Tibial nerve (tissue), 4 donors: ENCODE results near the gene SMS. TPM values are rescaled to one million over a fixed set of nuclear protein-coding genes. Genes with fewer than 3 reads are reported as not detected.

Experiments used
- DNase-seq, 2 donors: peaks; one replicate each; pipeline ENCODE4 v3.0.0-alpha.2; 2019; ENCODE audit warnings: low spot score in 2 of 2
- H3K27ac ChIP-seq, 4 donors: fragments of 200-600 bp; sonication (generic) in 3 of 4; one replicate each; pipeline ENCODE4 v1.5.1; 2017 to 2019; ENCODE audit warnings: mild to moderate bottlenecking in 1 of 4
- H3K27me3 ChIP-seq, 2 donors: fragments of 200-600 bp; sonication (generic) in 1 of 2; one replicate each; pipeline versions ENCODE4 v1.5.1 to v1.6.0; 2017 to 2019
- H3K36me3 ChIP-seq, 3 donors: fragments of 200-600 bp; sonication (generic); one replicate each; pipeline ENCODE4 v1.5.1; 2018 to 2019
- H3K4me1 ChIP-seq, 4 donors: fragments of 200-600 bp; sonication (generic) in 3 of 4; one replicate each; pipeline ENCODE4 v1.5.1; 2017 to 2019
- H3K4me3 ChIP-seq, 4 donors: fragments of 200-600 bp; sonication (generic) in 3 of 4; one replicate each; pipeline ENCODE4 v1.5.1; 2017 to 2019; ENCODE audit warnings: mild to moderate bottlenecking in 1 of 4, moderate library complexity in 1 of 4
- H3K9me3 ChIP-seq, 4 donors: fragments of 200-600 bp; sonication (generic) in 3 of 4; one replicate each; pipeline ENCODE4 v1.5.1; 2017 to 2019
- CTCF ChIP-seq, 5 experiments: fragments of 200-600 bp in 3 of 5; fragments of 450-650 bp in 2 of 5; sonication (generic) in 3 of 5; IDR thresholded peaks; one replicate each; pipeline ENCODE4 v1.5.1; 2016 to 2019; ENCODE audit warnings: antibody characterized with exemption in 5 of 5, mild to moderate bottlenecking in 3 of 5, moderate library complexity in 2 of 5
- EP300 ChIP-seq, 2 donors: sonication (generic); formaldehyde crosslinking; IDR thresholded peaks; one replicate each; pipeline ENCODE4 v1.6.1; 2017; ENCODE audit warnings: antibody characterized with exemption in 2 of 2, mild to moderate bottlenecking in 1 of 2
- POLR2A ChIP-seq, 2 donors: fragments of 450-650 bp; IDR thresholded peaks; one replicate each; pipeline ENCODE4 v1.6.1; 2017; ENCODE audit warnings: antibody characterized with exemption in 2 of 2, mild to moderate bottlenecking in 2 of 2, moderate library complexity in 2 of 2
- WGBS, 2 donors: methylation state at CpG; one replicate each; pipeline ENCODE4 v1.1.5; 2018; 5-methylcytosine and 5-hydroxymethylcytosine counted together
- total RNA-seq, 4 donors: library from RNA; depleted of rRNA; stranded (reverse); fragments of >200 nt; gene quantifications; one replicate each; pipeline ENCODE4 v1.1.0, GENCODE V29; 2016

The SMS gene
- total RNA-seq, 4 donors from 2014 or later, result 19.9 to 36.7 (median 24.7) TPM

- Histone ChIP-seq H3K27ac (no peak overlapping the region), H3K9me3 (no peaks in the 10 kb centered on the region), H3K4me1 (peaks cover 0 to 17% (median 0%) of the 10 kb centered on the region in 4 donors), H3K4me3 (no peak overlapping the region), H3K27me3 (no peaks in the 10 kb centered on the region), H3K36me3 (no peaks in the 10 kb centered on the region)
- 90 to 97% methylated on average over 7 of the region's 7 CpGs for WGBS, 2 donors
- no peak for DNase-seq
- TF ChIP-seq POLR2A (IDR thresholded peaks at IDR 0.05) (no peak), EP300 (IDR thresholded peaks at IDR 0.05) (no peak), CTCF (IDR thresholded peaks at IDR 0.05) (no peak)
These were observed 16.3 kb downstream of the SMS start for GRCh38 chrX:21956783-21957182.

GRCh38 chrX:21958187-21958586 is 17.7 kb downstream of the SMS start:
- WGBS, 2 donors, result 85 to 90% methylated on average over 8 of the region's 8 CpGs
- no peak for DNase-seq
- peaks cover 0 to 30% (median 0%) of the 10 kb centered on the region in 4 donors for H3K4me1 ChIP-seq
- H3K9me3 ChIP-seq, result no peaks in the 10 kb centered on the region
- TF ChIP-seq POLR2A (IDR thresholded peaks at IDR 0.05) (no peak), EP300 (IDR thresholded peaks at IDR 0.05) (no peak), CTCF (IDR thresholded peaks at IDR 0.05) (no peak)
- no peak overlapping the region for H3K4me3 ChIP-seq
- H3K36me3 ChIP-seq, result no peaks in the 10 kb centered on the region
- H3K27me3 ChIP-seq, result no peaks in the 10 kb centered on the region
- H3K27ac ChIP-seq, result no peak overlapping the region

GRCh38 chrX:21958916-21959315 is 18.4 kb downstream of the SMS start:
- Histone ChIP-seq H3K9me3 (no peaks in the 10 kb centered on the region), H3K27me3 (peaks cover 0 to 2% of the 10 kb centered on the region in 2 donors), H3K36me3 (no peaks in the 10 kb centered on the region), H3K27ac (no peak overlapping the region), H3K4me3 (no peak overlapping the region), H3K4me1 (peaks cover 0 to 35% (median 0%) of the 10 kb centered on the region in 4 donors)
- 74 to 90% methylated on average over 4 of the region's 4 CpGs for WGBS, 2 donors
- TF ChIP-seq CTCF (IDR thresholded peaks at IDR 0.05) (no peak), POLR2A (IDR thresholded peaks at IDR 0.05) (no peak), EP300 (IDR thresholded peaks at IDR 0.05) (no peak)
- DNase-seq, result no peak

GRCh38 chrX:21959362-21960051 is 19.0 kb downstream of the SMS start:
- 75 to 76% methylated on average over 12 of the region's 12 CpGs for WGBS, 2 donors

GRCh38 chrX:21960569-21961541 is 20.3 kb downstream of the SMS start:
- Histone ChIP-seq H3K36me3 (no peaks in the 10 kb centered on the region), H3K4me3 (no peak overlapping the region), H3K27ac (peak overlapping the region in 2 of 4 donors; percentile 15 to 69), H3K9me3 (no peaks in the 10 kb centered on the region), H3K4me1 (peaks cover 0 to 44% (median 0%) of the 10 kb centered on the region in 4 donors), H3K27me3 (peaks cover 0 to 2% of the 10 kb centered on the region in 2 donors)
- WGBS, 2 donors, result 46 to 47% methylated on average over 7 of the region's 7 CpGs
- TF ChIP-seq POLR2A (IDR thresholded peaks at IDR 0.05), result no peak
- DNase-seq, result no peak

More at GRCh38 chrX:21959362-21960051, 19.0 kb downstream of the SMS start:
- TF ChIP-seq EP300 (IDR thresholded peaks at IDR 0.05), result no peak
- no peak for DNase-seq
- Histone ChIP-seq H3K4me1 (peaks cover 0 to 41% (median 0%) of the 10 kb centered on the region in 4 donors), H3K27me3 (peaks cover 0 to 2% of the 10 kb centered on the region in 2 donors), H3K4me3 (no peak overlapping the region), H3K27ac (no peak overlapping the region), H3K36me3 (no peaks in the 10 kb centered on the region), H3K9me3 (no peaks in the 10 kb centered on the region)

- Histone ChIP-seq H3K9me3 (no peaks in the 10 kb centered on the region), H3K27me3 (peaks cover 0 to 2% of the 10 kb centered on the region in 2 donors), H3K4me3 (no peak overlapping the region), H3K36me3 (no peaks in the 10 kb centered on the region), H3K4me1 (peaks cover 0 to 44% (median 0%) of the 10 kb centered on the region in 4 donors), H3K27ac (no peak overlapping the region)
- TF ChIP-seq EP300 (IDR thresholded peaks at IDR 0.05) (no peak), POLR2A (IDR thresholded peaks at IDR 0.05) (no peak), CTCF (IDR thresholded peaks at IDR 0.05) (no peak)
- no peak for DNase-seq
These were observed 21.9 kb downstream of the SMS start for GRCh38 chrX:21962361-21962760.
